ENCODE results near the gene LOXHD1.

LOXHD1 gene

GRCh38 chr18:46474487-46475389 lies 182.3 kb downstream of the LOXHD1 start:
- DNase-seq: no peak

GRCh38 chr18:46471809-46472498 lies 185.1 kb downstream of the LOXHD1 start:
- no peak for DNase-seq

- DNase-seq: no peak
Measured at GRCh38 chr18:46470714-46471113, 186.3 kb downstream of the LOXHD1 start.

- DNase-seq: no peak
Measured at GRCh38 chr18:46469186-46469915, 187.7 kb downstream of the LOXHD1 start.

- DNase-seq: no peak
Measured at GRCh38 chr18:46468426-46469180, 188.4 kb downstream of the LOXHD1 start.

GRCh38 chr18:46466234-46467160 lies 190.5 kb downstream of the LOXHD1 start:
- DNase-seq: no peak

GRCh38 chr18:46464926-46465655 lies 191.9 kb downstream of the LOXHD1 start:
- DNase-seq: no peak

GRCh38 chr18:46462523-46462922 lies 194.5 kb downstream of the LOXHD1 start:
- DNase-seq: no peak

- no peak for DNase-seq
Measured at GRCh38 chr18:46461993-46462392, 195.0 kb downstream of the LOXHD1 start.

GRCh38 chr18:46460754-46461153 lies 196.3 kb downstream of the LOXHD1 start:
- no peak for DNase-seq

GRCh38 chr18:46459789-46460455 lies 197.1 kb downstream of the LOXHD1 start:
- DNase-seq: no peak

- DNase-seq: no peak
Measured at GRCh38 chr18:46458472-46458871, 198.5 kb downstream of the LOXHD1 start.

GRCh38 chr18:46456691-46457090 lies 200.3 kb downstream of the LOXHD1 start:
- no peak for DNase-seq

- no peak for DNase-seq
Measured at GRCh38 chr18:46452820-46453219, 204.2 kb downstream of the LOXHD1 start.

- no peak for DNase-seq
Measured at GRCh38 chr18:46449499-46449898, 207.5 kb downstream of the LOXHD1 start.

- no peak for DNase-seq
Measured at GRCh38 chr18:46449033-46449432, 208.0 kb downstream of the LOXHD1 start.

GRCh38 chr18:46448347-46448746 lies 208.7 kb downstream of the LOXHD1 start:
- no peak for DNase-seq

- no peak for DNase-seq
Measured at GRCh38 chr18:46447792-46448191, 209.2 kb downstream of the LOXHD1 start.

GRCh38 chr18:46447323-46447722 lies 209.7 kb downstream of the LOXHD1 start:
- DNase-seq: no peak
